ENCODE data around the gene LRRC61. TPM values are rescaled to one million over a fixed set of nuclear protein-coding genes. Genes with fewer than 3 reads are reported as not detected.

LRRC61 gene
- polyA plus RNA-seq, 4 donors = 21.5 to 34.3 (median 24.2) TPM

DNA sequence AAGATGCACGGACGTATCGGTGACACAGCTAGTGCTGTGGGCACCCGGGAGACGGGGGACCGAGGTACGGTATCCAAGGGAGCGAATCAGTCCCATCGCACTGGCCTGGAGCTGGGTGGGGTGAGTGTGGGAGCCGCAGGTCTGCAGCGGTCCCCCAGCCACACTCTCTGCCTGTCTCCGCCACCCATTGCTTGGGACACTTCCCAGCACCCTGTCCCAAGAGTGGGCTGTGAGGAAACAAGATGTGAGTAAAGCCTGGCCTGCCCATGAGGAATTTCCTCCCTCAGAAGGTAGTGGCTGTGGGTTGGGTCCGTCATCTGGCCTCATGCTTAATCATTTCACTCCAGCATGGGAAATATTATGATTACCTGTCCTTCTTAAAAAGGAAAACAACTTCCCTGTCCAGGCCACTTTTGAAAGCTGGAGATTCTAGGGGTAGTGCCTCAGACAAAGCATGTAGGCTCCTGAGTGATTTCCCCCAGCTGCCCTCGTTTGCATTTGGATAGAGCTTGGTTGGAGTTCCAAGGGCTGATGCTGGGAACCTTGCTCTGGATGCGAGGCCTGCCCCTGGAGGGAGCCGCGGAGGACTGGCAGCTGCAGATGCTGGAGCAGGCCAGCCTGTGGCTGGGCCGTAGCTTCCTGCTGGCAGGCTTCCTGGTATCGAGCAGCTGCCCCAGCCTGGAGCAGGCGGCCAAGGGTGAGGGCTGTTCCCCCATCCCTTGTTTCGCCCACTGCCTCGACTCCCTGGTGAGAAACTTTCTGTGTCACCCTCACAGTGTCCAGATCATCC lies 6.4 kb downstream of the LRRC61 start:
- DNase-seq (ENCODE audit: low read depth in 4 of 4, low spot score in 3 of 4) = no peak

DNA sequence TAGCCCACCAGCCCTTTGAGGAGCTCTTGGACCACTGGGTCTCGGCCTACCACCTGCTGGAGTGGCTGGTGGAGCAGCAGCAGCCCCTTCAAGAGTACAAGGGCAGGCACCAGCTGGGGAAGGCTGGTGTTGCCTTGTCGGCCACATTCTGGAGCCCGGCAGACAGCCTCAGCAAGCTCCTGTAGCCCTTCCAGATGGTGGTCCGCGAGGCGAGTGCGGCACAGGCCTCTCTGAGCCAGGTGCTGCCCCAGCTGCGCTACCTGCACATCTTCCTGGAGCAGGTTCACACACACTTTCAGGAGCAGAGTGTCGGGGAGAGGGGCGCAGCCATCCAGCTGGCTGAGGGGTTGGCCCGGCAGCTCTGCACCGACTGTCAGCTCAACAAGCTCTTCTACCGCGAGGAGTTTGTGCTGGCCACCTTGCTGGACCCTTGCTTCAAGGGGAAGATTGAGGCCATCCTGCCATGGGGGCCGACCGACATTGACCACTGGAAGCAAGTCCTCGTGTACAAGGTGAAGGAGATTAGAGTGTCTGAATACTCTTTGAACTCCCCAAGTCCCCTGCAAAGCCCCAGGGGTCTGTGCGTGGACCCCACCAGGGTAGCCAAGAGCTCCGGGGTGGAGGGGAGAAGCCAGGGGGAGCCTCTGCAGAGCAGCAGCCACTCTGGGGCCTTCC lies 7.2 kb downstream of the LRRC61 start:
- no peak for DNase-seq (ENCODE audit: low read depth in 4 of 4, low spot score in 3 of 4)

DNA sequence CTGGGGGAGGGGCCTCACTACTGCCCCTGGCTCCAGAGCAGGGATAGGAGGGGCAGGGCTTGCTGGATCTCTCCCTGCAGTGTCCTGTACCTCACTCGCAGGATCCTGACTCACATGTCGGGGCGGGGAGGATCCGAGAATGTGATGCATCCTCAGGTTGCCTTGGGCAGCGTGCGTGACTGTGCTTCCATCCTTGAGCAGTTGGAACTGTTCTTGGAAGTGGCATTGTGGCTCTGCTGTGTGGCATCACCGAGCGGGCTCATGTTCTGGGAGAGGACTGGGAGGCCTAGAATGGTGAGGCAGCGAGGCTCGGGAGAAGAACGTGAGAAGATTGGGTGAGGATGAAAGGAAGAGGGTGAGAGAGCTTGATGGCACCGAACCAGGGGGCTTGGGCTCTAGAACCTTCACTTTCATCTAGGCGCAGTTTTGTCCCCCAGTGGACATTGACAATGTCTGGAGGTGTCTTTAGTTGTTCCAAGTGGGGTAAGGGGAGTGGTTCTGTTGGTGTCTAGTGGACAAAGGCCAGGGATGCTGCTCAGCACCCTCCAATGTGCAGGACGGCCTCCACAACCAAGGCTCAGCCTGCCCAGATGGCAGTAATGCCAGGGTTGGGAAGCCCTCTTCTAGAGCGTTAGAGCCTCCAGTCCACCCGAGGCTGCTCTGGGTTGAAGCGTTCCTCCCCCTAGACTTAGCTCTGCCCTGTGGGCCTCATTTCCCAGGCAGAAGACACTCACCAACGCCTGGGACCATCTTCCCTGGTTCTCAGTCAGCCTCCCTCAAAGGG lies 9.9 kb downstream of the LRRC61 start:
- no peak for DNase-seq (ENCODE audit: low read depth in 4 of 4, low spot score in 3 of 4)

- DNase-seq (ENCODE audit: low read depth in 4 of 4, low spot score in 3 of 4) = no peak
Measured at GRCh38 chr7:150333659-150334058, 10.5 kb downstream of the LRRC61 start.

GRCh38 chr7:150334108-150334507 lies 11.0 kb downstream of the LRRC61 start:
- no peak for DNase-seq (ENCODE audit: low read depth in 4 of 4, low spot score in 3 of 4)

DNA sequence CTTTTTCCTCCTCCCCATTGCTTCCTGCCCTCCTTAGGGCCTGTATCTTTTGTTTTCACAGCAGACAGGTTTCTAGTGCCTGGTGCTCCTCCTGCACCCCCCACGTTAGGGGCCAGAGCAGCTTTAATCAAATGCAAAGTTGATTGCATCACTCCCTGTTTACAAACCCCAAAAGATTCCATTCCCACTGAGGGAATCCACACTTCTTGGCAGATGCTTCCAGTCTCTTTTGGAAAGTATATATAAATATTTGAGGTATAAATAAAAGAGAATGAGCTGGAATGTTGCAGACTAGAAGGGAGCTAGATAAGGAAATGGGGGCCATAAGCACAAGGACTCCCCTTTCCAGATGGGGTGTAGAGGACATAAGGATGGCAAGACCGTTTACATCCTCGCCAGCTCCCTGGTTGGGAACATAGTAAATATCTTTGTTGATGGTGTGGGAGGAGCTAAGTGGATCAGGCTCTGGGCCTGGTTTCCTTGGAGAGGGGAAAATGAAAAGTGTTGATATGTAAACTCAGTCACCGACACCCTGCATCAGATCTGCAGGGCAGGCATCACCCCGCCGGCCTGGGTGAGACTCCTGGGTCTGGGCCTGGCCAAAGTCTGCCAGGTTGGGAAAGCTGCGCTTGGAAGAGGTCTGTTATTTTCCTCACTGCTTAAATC lies 12.1 kb downstream of the LRRC61 start:
- DNase-seq (ENCODE audit: low read depth in 4 of 4, low spot score in 3 of 4) = no peak

GRCh38 chr7:150335774-150336112 lies 12.6 kb downstream of the LRRC61 start:
- DNase-seq (ENCODE audit: low read depth in 4 of 4, low spot score in 3 of 4) = no peak

DNA sequence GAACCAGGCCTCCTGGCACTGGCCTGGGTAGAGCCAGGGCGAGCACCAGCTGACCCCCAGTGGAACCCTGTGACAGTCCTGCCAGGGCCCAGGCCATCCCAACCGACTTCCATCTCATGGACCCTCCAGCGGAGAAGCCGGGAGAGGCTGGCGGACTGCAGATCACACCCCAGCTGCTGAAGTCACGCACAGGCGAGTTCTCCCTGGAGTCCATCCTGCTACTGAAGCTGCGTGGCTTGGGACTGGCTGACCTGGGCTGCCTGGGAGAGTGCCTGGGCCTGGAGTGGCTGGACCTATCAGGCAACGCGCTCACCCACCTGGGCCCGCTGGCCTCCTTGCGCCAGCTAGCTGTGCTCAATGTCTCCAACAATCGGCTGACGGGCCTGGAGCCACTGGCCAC lies 13.6 kb downstream of the LRRC61 start:
- no peak for DNase-seq (ENCODE audit: low read depth in 4 of 4, low spot score in 3 of 4)

GRCh38 chr7:150337179-150337578 lies 14.0 kb downstream of the LRRC61 start:
- DNase-seq (ENCODE audit: low read depth in 4 of 4, low spot score in 3 of 4) = no peak

DNA sequence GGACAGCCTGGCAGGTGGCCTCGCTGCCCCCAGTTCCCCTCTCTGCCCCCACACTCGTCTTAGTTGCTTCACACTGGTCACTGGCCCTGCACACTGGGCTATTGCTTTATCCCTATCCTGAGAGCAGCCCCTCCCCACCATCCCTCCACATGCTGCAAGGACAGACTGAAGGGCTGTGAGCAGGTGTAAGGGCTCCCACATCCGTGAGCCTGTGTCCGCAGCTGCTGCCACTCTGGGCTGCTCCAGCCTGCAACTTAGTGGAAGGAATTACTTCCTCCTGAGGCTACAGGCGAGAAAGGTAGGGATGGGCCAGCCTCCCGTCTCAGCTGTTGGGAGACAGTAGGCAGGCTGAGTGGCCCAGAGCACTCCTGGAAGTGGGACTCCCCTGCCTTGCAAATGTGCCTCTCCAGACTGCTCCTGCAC lies 14.5 kb downstream of the LRRC61 start:
- no peak for DNase-seq (ENCODE audit: low read depth in 4 of 4, low spot score in 3 of 4)

DNA sequence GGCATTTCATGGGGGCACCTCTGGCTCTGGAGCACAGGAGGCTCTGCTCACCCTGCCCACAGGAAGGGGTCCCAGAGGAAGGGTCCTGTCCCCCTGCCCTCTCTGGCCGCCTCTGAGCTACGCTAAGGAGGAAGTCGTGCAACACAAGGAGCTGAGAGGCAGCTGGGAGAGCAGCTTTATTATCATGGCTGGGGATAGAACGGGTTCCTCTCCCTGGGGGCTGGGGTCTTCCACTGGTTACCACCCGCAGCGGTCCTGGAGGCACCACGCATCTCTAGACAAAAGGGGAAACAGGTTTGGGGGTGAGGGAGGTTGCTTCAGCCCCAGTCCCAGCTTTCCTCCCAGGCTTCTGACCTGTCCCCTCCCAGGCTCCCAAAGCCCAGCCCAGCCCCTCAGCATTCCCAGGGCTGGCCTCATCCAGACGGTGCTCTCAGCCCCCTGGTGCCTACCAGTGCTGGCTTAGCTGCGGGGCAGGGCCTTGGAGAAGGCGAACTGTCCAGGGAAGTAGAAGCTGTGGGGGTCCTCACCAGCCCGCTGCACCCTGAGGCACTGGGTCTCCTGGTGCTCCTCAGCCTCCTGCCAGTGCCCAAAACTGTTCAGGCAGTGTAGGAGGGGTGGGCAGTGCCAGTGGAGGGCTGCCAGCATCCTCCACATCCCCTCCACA lies 15.1 kb downstream of the LRRC61 start:
- DNase-seq (ENCODE audit: low read depth in 4 of 4, low spot score in 3 of 4) = no peak

DNA sequence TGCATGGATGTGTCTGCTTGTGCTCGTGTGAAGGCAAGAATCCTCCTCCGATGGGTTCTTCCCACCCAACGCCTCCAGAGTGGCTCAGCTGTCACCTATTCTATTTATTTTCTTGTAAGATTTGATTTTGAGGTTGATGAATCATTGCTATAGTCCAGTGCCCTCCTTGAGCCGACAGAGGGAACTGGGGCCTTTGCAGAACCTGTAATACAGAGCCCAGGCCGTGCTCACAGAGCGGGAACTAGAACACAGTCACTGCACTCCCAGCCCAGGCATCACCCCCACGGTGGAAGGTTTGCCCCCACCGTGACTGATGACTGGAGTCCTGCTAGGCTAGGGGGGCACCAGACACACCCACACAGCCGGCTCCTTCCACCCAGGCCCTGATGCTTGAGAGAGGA lies 16.3 kb downstream of the LRRC61 start:
- DNase-seq (ENCODE audit: low read depth in 4 of 4, low spot score in 3 of 4) = no peak

DNA sequence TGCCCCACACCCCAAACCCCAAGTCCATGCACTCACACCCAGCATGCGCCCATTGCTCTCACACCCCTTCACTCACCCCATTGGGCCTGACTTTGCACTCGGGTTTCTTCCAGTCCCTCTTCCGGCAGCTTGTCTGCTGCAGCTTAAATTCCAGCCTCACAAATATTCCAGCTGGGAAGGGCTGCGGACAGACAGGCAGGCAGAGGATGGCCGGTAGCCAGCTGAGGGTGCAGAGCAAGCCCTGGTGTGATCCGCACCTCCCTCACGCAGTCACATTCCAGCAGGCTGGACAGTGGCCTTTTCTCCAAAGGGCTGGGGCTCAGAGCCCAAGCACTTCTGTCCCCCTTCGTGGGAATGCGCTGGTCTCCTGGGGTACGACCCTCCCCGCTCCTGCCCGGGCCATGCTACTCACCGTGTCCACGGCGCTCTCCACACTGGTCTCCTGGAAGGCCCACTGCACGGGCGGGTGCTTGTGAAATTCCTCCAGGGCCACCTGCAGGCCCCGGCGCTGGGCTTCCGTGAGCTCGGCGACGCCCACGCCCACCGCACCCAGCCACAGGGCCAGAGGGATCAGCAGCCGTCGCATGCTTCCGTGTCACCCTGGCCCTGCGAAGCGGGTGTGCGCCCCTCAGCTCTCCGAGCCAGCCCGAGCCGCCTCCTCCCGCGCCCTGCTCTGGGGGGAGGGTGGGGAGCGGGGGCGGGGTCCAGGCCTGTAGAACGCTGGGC lies 17.0 kb downstream of the LRRC61 start:
- no peak for DNase-seq (ENCODE audit: low read depth in 4 of 4, low spot score in 3 of 4)

DNA sequence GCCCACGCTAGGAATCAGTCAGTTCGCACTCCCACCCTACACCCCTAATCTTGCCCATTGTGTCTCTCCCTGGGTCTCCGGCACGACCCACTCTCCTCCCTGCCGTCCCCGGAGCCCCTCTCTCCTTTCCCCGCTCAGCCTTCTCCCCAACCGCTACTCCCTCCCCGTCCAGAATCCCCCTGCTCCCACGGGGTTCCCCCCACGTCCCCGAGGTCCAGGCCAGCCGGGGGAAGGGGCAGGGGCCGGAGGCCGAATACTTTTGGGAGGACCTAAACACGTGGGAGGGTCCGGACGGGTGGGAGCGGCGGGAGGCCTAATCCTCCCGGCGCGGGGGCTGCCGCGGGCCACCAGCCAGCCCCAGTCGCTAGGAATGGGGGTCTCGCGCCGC lies 17.7 kb downstream of the LRRC61 start:
- DNase-seq (ENCODE audit: low read depth in 4 of 4, low spot score in 3 of 4) = no peak

GRCh38 chr7:150341263-150342120 lies 18.3 kb downstream of the LRRC61 start, which contains the start of gene RARRES2:
Gene RARRES2 (minus strand): TSS chr7:150341629. CDS start chr7:150340609, 1,020 bp downstream.
- DNase-seq (ENCODE audit: low read depth in 4 of 4, low spot score in 3 of 4) = no peak

- no peak for DNase-seq (ENCODE audit: low read depth in 4 of 4, low spot score in 3 of 4)
Measured at GRCh38 chr7:150342121-150342408, 18.9 kb downstream of the LRRC61 start.

- no peak for DNase-seq (ENCODE audit: low read depth in 4 of 4, low spot score in 3 of 4)
Measured at GRCh38 chr7:150343225-150343624, 20.1 kb downstream of the LRRC61 start.

DNA sequence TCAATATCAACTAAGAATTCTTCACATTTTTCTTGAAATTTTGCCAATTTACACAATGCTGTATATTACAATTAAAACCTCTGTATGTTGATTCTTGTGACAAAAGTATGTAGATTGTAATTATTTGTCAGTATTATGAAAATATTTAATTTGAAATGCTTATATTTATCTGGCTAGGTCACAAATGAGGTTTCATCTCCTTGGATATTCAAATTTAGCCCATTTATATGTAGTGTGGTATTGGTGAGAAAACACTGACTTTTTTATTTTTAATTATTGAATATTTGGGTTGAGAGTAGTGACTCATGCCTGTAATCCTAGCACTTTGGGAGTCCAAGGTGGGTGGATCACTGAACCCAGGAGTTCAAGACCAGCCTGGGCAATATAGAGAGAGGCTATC lies 21.1 kb downstream of the LRRC61 start:
- DNase-seq (ENCODE audit: low read depth in 4 of 4, low spot score in 3 of 4) = no peak

DNA sequence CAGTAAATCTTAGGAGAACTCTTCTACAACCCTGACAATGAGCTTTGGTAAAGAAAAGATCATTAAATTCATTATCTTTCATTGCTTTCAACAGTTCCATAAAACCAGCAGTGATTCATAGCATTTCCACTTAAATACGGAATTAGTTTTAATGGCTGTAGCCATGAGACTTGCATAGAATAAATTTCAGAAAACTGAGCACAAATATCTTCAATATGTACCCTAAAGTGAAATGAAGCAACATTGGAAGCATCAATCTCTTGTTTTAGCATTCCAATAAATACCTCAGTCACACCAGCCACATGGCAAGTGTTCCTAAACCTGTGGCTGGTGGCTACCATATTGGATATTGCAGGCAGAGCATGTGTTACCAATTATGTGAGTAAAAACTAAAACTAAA lies 21.9 kb downstream of the LRRC61 start:
- DNase-seq (ENCODE audit: low read depth in 4 of 4, low spot score in 3 of 4) = no peak
